ENCODE measurements around the gene STAT5A.

GRCh38 chr17:42329025-42329976 is 41.0 kb downstream of the STAT5A start:
- peak in 1 of 6 experiments; percentile 6 for TF ChIP-seq CTCF (IDR thresholded peaks at IDR 0.05)
- no peak for TF ChIP-seq POLR2A (IDR thresholded peaks at IDR 0.05)
